Panc1 (cell line): ENCODE results near the gene ELK3. TPM values are rescaled to one million over a fixed set of nuclear protein-coding genes. Genes with fewer than 3 reads are reported as not detected.

Experiments
- ATAC-seq: fragments of 200-7000 bp; cut with Tn5 transposase; 2 replicates; pipeline ENCODE4 v1.9.1; 2020; ENCODE audit warnings: mild to moderate bottlenecking, moderate library complexity
- BruUV-seq: library from RNA; stranded (reverse); fragments of 400-500 nt; replicated peaks from 2 replicates; lab custom pipeline; 2021; lab: Mats Ljungman, UMichigan
- CTCF ChIA-PET: fragments of 300-600 bp; sonication (Branson Sonifier 250); formaldehyde crosslinking; loops from one replicate; lab custom pipeline; 2022; ENCODE audit warnings: antibody characterized with exemption; lab: Charles Lee
- POLR2A ChIA-PET: fragments of 300-600 bp; sonication (Branson Sonifier 250); formaldehyde crosslinking; loops from one replicate; lab custom pipeline; 2022; ENCODE audit warnings: antibody characterized with exemption; lab: Charles Lee
- DNase-seq: peaks from one replicate; pipeline ENCODE4 v3.0.0-alpha.2; 2010; ENCODE audit warnings: low read depth, low spot score
- H3K27ac ChIP-seq: 2 replicates; pipeline ENCODE4 v1.5.1; 2011; ENCODE audit warnings: mild to moderate bottlenecking, low read length, inconsistent platforms
- H3K27me3 ChIP-seq: fragments of 200-500 bp; sonication (Bioruptor generic); 2 replicates; pipeline ENCODE4 v1.6.0; 2014; ENCODE audit warnings: low read length, inconsistent platforms; ENCODE audit not compliant: control insufficient read depth, insufficient read depth
- H3K36me3 ChIP-seq: fragments of 200-500 bp; sonication (Bioruptor generic); 2 replicates; pipeline ENCODE4 v1.5.1; 2014; ENCODE audit warnings: inconsistent platforms, mild to moderate bottlenecking, low read length, moderate library complexity; ENCODE audit not compliant: control insufficient read depth, insufficient read depth
- H3K4me1 ChIP-seq: 2 replicates; pipeline ENCODE4 v1.5.1; 2011; ENCODE audit warnings: inconsistent platforms, mild to moderate bottlenecking, low read length, moderate library complexity; ENCODE audit not compliant: control insufficient read depth, insufficient read depth
- H3K4me3 ChIP-seq, 2 experiments: 2 replicates each; pipeline ENCODE4 v1.5.1; 2011 to 2012; ENCODE audit warnings: low read depth in 2 of 2, low read length in 2 of 2, mild to moderate bottlenecking in 2 of 2, inconsistent platforms in 1 of 2, moderate library complexity in 1 of 2
- H3K9me3 ChIP-seq: fragments of 200-500 bp; sonication (Bioruptor generic); 2 replicates; pipeline ENCODE4 v1.5.1; 2014; ENCODE audit warnings: low read depth, mild to moderate bottlenecking, inconsistent platforms, low read length, moderate library complexity; ENCODE audit not compliant: control insufficient read depth, insufficient read depth
- POLR2AphosphoS5 ChIP-seq: IDR thresholded peaks from 2 replicates; pipeline ENCODE4 v1.6.1; 2012; ENCODE audit warnings: mild to moderate bottlenecking, low read depth, low read length, moderate library complexity
- SIN3A ChIP-seq: IDR thresholded peaks from 2 replicates; pipeline ENCODE4 v1.6.1; 2012; ENCODE audit warnings: low read depth, mild to moderate bottlenecking, low read length, moderate library complexity, borderline replicate concordance; ENCODE audit not compliant: insufficient read depth
- TCF7L2 ChIP-seq: IDR thresholded peaks from 2 replicates; pipeline ENCODE4 v1.6.1; 2011; ENCODE audit warnings: mild to moderate bottlenecking, low read depth, low read length, inconsistent platforms
- in situ Hi-C: cut with HindIII; loops from 2 replicates; pipeline ENCODE4 v1.10.0; 2016; ENCODE audit warnings: low sequenced_read_pairs, low pct_unique_long_range_greater_than_20kb
- intact Hi-C: fragments of 100-400 bp; cut with micrococcal nuclease; formaldehyde crosslinking; loops from one replicate; pipeline ENCODE4 v1.10.0; 2022; ENCODE audit not compliant: unreplicated experiment
- total RNA-seq: library from RNA; stranded (reverse); gene quantifications from one replicate; pipeline ENCODE4 v1.2.1, GENCODE V29; 2021; ENCODE audit not compliant: unreplicated experiment
- TF ChIP-seq, protein P1 (sequence below): fragments of 450-650 bp; IDR thresholded peaks from 2 replicates; pipeline ENCODE4 v1.5.1; 2017; ENCODE audit warnings: mild to moderate bottlenecking
- TF ChIP-seq, protein P2 (sequence below), 2 experiments: IDR thresholded peaks; 2 replicates each; pipeline ENCODE4 v1.6.1; 2011 to 2012; ENCODE audit warnings: low read depth in 2 of 2, control low read depth in 1 of 2, low read length in 1 of 2, mild to moderate bottlenecking in 1 of 2, moderate library complexity in 1 of 2; ENCODE audit not compliant: insufficient read depth in 1 of 2

Gene ELK3
- total RNA-seq, 1 experiment from 2014 or later: 25.1 TPM

DNA sequence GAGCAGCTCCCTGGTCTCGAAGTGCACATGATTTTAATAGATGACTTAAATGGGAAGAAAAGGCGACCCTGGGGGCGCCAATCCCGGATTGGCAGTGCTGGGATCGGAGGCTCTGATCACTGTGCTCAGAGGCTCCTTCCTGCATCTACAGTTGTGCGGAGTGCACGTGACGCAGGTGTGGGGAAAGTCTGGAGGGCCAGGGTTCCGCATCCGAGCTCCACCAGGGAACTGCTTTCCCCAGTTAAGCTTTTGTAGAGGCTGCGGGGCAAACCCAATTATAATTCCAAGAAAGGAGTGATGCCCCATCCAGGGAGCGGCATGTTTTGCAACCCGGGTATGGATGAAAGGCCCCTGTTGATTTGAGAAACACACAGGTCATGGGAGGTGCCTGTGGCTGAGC is 36.5 kb downstream of the ELK3 start:
- H3K27ac ChIP-seq: no peak overlapping the region
- H3K4me1 ChIP-seq: no peaks in the 10 kb centered on the region
- CTCF ChIA-PET: no interaction called here
- TF ChIP-seq SIN3A (no peak), TCF7L2 (no peak), POLR2AphosphoS5 (no peak)
- TF ChIP-seq, protein P1, sequence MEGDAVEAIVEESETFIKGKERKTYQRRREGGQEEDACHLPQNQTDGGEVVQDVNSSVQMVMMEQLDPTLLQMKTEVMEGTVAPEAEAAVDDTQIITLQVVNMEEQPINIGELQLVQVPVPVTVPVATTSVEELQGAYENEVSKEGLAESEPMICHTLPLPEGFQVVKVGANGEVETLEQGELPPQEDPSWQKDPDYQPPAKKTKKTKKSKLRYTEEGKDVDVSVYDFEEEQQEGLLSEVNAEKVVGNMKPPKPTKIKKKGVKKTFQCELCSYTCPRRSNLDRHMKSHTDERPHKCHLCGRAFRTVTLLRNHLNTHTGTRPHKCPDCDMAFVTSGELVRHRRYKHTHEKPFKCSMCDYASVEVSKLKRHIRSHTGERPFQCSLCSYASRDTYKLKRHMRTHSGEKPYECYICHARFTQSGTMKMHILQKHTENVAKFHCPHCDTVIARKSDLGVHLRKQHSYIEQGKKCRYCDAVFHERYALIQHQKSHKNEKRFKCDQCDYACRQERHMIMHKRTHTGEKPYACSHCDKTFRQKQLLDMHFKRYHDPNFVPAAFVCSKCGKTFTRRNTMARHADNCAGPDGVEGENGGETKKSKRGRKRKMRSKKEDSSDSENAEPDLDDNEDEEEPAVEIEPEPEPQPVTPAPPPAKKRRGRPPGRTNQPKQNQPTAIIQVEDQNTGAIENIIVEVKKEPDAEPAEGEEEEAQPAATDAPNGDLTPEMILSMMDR: no peak
- TF ChIP-seq, protein P2, sequence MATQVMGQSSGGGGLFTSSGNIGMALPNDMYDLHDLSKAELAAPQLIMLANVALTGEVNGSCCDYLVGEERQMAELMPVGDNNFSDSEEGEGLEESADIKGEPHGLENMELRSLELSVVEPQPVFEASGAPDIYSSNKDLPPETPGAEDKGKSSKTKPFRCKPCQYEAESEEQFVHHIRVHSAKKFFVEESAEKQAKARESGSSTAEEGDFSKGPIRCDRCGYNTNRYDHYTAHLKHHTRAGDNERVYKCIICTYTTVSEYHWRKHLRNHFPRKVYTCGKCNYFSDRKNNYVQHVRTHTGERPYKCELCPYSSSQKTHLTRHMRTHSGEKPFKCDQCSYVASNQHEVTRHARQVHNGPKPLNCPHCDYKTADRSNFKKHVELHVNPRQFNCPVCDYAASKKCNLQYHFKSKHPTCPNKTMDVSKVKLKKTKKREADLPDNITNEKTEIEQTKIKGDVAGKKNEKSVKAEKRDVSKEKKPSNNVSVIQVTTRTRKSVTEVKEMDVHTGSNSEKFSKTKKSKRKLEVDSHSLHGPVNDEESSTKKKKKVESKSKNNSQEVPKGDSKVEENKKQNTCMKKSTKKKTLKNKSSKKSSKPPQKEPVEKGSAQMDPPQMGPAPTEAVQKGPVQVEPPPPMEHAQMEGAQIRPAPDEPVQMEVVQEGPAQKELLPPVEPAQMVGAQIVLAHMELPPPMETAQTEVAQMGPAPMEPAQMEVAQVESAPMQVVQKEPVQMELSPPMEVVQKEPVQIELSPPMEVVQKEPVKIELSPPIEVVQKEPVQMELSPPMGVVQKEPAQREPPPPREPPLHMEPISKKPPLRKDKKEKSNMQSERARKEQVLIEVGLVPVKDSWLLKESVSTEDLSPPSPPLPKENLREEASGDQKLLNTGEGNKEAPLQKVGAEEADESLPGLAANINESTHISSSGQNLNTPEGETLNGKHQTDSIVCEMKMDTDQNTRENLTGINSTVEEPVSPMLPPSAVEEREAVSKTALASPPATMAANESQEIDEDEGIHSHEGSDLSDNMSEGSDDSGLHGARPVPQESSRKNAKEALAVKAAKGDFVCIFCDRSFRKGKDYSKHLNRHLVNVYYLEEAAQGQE (IDR thresholded peaks at IDR 0.05; ENCODE audit: insufficient read depth in 1 of 2, low read depth in 2 of 2, low read length in 1 of 2): no peak
- no peak overlapping the region for H3K4me3 ChIP-seq
- no peaks in the 10 kb centered on the region for H3K27me3 ChIP-seq
- no peak for ATAC-seq
- DNase-seq: no peak
- no TSS peak for BruUV-seq
- no peaks in the 10 kb centered on the region for H3K36me3 ChIP-seq
- H3K9me3 ChIP-seq: no peaks in the 10 kb centered on the region
- intact Hi-C loops (no loop called here), in situ Hi-C loops (no loop called here)
- POLR2A ChIA-PET: no interaction called here

DNA sequence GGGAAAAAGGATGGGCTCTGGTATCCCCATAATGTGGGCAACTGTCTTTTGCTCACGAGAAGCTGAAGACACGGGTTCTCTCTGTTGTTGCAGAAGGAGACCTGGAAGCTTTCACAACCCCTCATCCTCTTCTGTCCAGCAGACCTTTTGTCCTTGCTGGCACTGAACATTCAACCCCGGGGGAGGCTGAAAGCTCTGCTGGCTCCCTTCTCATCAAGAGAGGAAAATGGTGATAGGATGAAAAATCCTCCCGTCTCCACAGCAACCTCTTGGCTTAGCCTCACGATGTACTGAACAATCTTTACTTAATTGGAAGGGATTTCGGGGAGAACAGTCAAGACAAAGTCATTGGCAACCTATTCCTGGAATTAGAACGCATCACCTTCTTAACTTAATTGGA is 39.0 kb downstream of the ELK3 start:
- ATAC-seq (no peak), DNase-seq (no peak)
- Histone ChIP-seq H3K4me1 (peaks cover 3% of the 10 kb centered on the region; the same call in 1 of the 2 replicates), H3K9me3 (no peaks in the 10 kb centered on the region), H3K27me3 (no peaks in the 10 kb centered on the region), H3K27ac (no peak overlapping the region), H3K4me3 (no peak overlapping the region), H3K36me3 (no peaks in the 10 kb centered on the region)
- BruUV-seq: no TSS peak
- POLR2A ChIA-PET: no interaction called here
- in situ Hi-C loops: no loop called here
- intact Hi-C loops: no loop called here
- TF ChIP-seq, protein P2 (IDR thresholded peaks at IDR 0.05; ENCODE audit: insufficient read depth in 1 of 2, low read depth in 2 of 2, low read length in 1 of 2): no peak
- CTCF ChIA-PET: no interaction called here
